Epidermal melanocyte (primary cell): Measurements from ENCODE around the gene PTPRK.

ENCODE experiments used
- DNase-seq: peaks from one replicate; pipeline ENCODE4 v3.0.0; 2011; ENCODE audit warnings: low spot score; ENCODE audit not compliant: insufficient read length

PTPRK gene

DNA sequence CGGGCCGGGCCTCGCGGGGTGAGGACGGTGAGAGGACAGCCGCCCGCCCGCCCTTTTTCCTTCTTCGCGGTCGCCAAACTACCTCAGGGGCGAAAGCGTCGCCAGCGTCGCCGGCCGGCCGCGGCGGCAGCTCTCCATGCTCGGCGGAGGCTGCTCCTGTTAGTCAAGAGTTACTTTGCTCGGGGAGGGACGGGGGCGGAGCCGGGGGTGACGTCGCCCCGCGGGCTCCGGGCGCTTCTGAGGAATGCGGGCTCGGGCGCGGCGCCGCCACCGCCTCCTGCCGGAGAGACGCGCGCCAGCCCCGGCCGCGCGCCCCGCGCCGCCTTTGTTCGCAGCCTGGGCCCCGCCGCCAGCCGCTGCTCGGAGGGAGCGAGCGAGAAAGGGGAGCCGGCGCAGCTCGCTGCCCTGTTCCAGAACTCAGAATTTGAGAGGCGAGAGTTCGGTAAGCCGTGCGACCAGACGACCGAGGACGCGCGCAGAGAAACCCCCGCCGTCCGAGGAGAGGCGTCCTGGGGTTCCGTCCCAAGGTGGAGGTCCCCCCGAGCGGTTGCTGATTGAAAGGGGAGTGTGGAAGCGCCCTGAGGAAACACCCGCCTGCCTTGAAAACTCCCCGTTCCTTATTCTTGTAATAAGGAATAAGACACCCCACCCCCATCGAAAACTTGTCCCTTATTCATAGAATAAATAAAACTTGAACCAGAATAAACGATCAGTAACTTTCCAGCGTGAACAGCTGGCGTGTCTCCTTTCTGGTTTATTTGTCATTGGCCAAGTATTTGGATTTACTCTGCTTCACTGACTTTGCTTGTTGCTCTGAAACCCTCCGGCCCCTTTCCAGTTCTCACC, at the start of gene PTPRK:
Gene PTPRK, minus strand, starts transcription at position 164 of the 846 bp plus-strand sequence. CDS start 241 bp downstream, outside the sequence.
- DNase-seq: peak; percentile 67

DNA sequence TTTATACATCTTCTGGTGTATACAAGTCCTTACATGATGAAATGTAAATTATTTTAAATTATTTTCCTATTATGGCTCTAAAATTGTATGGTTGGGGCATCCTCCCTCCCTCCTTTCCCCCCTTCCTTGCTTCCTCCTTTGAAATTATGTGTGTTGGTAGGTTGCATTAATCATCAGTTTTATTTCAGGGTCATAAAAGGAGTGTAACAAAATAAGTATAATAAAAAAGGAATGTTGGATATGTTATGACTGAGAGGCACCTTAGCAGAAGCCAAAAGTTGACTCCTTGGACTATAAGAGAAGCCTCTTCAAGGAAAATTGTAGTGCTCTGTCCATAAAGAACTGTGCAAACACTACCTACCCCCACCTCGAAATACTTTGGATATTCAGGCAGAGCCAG, 46.6 kb upstream of the PTPRK start:
- no peak for DNase-seq

DNA sequence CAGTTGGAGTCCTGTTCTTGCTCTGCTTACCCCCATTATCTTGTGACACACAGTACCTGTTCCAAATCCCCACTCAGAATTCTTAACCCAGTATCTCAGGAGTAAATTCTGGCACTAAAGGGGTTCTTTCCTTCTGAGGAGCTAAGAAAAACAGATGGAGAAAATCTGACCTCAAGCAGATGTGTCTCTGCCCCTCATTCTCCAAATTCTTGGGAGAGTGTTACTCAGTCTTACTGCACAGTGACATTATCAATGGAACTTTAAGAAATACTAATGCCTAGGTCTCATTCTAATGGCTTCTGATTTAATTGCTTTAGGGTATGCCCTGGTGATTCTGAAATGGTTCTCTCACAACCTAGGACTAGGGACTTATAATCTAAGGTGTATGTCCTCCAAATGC, 40.6 kb upstream of the PTPRK start:
- DNase-seq: no peak

DNA sequence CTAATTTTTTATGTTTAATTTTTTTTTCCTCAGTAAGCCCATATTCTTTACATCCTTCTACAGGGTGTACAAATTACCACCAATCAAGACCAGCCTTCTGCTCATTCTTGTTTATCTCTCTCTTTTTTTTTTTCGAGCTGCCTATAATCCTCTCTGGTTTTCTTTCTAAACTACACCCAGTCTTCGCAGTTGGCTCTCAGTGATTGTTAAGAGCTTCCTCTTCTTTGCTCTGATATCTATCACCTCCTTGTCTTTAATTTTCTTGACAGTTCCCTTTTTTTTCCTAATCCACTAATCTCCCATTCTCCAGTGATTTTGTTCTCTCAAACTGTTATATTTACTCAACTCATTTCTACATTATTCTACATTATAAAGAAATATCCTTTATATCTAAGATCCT, 38.5 kb upstream of the PTPRK start:
- DNase-seq: no peak

DNA sequence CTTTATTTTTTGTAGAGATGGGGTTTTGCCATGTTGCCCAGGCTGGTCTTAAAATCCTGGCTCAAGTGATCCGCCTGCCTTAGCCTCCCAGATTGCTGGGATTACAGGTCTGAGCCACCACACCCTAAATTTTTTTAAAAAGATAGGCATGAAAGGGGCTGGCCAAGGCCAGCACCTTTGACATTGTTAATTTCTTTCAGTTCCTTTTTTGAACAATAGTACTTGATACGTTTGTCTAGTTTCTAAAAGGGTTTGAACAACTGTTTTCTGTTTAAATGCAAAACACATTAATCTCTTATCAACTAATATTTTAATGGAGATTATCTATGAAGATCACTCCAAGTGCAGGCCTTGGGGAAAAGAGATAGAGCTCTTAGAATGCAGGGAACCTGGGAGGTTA, 37.6 kb upstream of the PTPRK start:
- DNase-seq: no peak

DNA sequence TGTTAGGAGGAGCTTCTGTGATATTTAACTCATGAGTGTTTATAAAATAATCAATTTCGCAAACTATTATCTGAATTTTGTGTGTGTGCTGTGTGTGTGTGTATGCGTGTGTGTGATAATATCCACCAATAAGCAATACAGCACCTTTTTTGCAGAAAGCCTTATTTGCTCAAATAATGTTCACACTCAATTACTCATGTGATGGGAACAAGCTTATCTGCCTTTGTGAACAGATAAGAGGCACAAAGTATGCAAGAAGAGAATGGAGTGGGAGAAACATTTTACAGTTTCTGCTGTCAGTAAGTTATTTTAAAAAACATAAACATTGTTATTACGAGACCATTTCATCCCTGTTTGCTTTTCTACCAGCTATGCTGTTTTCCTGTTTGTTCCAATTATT, 36.7 kb upstream of the PTPRK start:
- DNase-seq: no peak

DNA sequence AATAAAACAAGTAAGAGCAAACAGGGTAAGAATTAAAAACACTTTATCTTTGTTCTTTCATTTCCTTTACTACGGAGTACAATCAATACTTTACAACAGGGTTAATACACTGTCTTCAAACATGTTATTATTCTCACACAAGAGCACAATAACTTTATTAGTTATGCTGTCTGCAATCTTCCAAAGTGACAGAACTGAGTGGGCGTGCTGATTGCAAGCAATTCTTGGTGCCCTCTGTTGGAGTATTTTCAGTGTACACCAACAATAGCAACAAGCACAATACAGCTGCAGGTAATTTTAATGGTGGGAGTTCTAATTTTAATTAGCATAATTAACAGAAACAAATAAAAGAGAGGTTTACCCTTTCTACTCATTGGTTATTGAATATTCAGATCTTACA, 33.9 kb upstream of the PTPRK start:
- DNase-seq: no peak

DNA sequence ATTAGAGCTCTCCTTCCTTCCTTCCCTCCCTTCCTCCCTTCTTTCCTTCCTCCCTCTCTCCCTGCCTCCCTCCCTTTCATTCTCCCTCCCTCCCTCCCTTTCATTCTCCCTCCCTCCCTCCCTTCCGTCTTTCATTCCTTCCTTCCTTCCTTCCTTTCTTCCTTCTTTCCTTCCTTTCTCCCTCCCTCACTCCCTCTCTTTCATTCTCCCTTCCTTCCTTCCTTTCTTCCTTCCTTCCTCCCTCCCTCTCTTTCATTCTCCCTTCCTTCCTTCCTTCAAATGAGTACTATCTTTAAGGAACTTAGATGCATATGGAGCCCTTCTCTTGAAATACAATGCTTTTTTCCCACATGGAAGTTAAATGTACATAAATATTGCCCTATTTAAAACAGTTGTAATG, 20.9 kb upstream of the PTPRK start:
- no peak for DNase-seq

DNA sequence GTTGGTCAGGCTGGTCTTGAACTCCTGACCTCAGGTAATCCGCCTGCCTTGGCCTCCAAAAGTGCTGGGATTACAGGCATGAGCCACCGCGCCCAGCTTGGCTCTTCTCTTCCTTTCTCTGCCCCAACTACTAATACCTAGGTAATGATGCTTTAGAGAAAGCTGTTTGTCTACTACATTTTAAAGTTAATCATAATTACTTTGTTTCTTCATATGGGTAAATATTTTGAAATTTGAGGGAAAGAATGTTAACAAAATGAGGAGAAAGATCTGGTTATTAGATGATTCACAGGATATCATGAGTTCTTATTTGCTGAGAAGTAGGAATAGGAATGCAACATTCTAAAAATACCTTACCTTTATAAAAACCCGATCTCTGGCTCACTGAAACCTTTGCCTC, 18.4 kb upstream of the PTPRK start:
- no peak for DNase-seq

DNA sequence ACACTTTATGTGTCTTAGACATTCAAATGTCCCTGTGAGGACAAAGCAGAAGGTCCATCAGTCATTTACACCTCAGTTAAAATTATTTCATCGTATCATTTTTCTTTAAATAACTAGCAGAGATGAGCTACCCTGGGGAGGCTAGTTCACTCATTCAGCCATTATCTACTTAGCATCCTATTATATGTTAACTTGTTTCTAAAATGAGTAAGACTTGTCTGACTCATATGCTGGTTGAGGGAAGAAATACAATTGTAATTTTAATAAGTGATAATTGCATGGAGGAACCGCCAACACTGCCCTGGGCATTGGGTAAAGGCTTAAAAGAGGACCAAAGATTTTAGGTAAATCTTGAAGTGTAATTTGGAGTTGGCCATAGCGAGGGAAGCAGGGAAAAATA, 12.4 kb upstream of the PTPRK start:
- DNase-seq: no peak

DNA sequence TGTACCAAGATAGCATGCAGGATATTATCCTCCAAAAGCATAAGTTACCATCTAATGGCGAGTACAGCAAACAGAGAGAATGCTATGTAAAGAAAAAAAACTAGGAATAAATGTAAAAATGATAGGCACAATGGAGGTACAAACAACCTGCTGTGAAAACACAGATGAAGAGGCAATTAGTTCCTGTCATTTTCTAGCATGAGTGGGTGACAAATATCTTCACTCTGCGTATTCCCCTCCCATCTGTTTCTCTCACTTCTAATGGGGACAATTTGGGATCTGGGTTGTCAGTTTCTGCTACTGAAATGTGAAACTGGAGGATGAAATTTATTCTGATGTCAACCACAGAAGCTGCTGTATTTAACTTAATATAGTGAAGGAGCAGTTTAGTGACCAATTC, 11.7 kb upstream of the PTPRK start:
- DNase-seq: no peak

DNA sequence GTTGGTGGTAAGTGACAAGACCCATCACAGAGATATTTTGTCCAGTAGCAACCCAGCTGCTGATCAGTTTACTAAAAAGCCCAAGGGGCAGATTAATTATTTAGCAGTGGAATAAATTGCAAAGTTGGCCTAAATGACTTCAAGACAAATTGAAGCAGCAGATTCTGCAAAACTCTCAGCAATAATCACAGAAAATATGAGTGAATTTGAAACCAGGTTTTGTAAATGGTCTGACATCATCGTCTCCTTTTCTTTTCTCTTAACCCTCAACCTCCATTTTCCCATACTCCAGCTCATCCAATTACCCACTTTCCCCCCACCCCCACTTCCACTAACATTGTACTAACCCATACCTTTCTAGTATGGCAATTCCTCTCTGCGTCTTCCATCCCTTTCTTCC, 11.3 kb upstream of the PTPRK start:
- no peak for DNase-seq

DNA sequence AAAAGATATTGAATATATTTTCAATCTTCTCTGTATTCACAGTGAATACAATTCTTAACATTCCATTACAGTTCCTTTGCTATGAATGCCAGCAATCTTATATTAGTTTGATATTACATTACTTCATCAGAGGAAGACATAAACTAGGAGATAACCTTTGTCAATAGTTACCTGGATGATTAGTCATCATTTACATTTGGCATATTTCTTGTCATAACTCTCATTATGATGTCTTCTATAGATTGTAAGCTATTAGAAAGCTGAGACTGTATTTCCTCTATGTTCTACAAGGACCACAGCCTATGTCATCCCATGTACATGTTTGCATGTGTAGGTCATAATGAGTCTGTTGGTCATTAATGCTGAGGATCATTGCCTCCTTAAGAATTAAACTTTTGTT, 7.8 kb upstream of the PTPRK start:
- DNase-seq: no peak

DNA sequence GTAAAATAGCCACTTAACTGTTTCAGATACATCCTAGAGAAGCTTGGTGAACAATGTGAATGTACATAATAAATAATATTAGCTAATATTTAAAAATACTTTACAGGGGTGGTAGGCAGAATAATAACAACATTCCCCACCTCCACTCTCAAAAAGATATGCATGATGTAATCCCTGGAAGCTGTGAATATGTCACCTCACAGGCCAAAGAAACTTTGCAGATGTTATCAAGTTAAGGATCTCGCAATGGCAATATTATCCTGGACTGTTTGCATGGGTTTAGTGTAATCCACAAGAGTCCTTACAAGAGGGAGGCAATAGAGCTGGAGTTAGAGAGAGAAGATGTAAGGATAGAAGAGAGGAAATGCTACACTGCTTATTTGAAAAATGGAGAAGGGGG, 7.0 kb upstream of the PTPRK start:
- DNase-seq: no peak

DNA sequence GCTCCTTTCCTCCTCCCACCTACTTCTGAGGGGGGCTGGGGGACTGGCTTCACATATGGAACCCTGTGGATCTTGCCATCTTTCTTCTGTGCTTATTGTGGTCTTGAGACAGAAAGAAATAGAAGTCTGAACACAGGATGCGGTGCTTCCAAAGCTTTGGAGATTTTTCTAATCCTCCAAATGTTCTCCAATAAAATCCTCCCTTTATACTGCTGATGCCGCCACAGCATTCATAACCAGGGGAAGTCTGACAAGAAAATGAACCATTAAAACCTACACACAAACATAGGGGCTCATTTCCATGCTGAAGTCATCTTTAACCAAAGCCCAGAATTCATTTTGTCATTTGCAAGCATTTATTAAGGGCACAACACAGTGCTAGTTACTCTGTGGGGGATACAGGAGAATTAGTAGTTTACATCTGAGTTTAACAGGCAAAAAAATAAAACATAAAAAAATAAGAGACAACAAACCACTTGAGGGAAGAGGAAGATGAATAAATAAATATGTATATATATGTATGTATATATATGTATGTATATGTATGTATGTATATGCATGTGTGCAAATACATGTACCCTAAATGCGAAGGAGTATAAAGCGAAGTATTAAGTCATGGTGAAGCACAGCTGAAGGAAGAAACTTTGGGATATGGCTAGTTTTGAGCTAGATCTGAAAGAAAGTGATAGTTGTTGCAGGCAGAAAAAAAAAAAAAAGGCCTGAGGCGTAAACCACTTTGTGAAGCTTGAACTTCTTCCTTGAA, 5.9 kb upstream of the PTPRK start:
- no peak for DNase-seq

DNA sequence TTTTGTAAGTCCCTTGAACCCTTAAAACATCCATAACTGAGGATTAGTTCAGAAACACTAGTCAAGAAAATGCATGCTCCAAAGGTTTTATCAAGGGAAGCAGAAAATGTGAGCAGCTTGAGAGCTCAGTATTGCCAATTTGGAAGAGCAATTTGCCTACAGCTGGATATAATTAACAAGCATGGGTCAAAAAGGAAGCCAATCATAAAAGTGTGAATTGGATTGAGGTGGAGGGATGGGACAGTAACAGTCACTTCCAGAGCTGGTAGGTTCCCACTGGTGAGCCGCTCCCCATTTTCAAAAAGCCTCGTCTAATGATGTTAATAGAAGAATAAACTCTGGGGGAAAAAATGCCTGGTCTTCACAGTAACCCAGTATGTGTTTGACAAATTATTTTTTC, 5.0 kb upstream of the PTPRK start:
- DNase-seq: no peak

DNA sequence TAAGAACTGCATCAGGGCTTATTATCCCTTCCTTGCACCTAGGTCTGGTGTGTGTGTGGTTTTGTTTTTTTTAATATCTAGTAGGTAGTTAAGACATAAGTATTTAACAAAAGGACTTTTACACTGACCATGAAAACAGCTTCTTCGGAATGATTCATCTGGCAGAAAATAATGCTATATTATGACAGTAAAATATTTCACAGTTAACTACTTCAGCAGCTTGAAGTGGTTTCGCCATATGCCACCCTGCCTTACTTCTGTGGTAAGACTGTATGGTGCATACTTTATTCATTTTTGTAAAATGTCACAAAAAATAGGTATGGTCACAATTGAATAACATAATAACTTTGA, 858 bp upstream of the PTPRK start:
- no peak for DNase-seq

DNA sequence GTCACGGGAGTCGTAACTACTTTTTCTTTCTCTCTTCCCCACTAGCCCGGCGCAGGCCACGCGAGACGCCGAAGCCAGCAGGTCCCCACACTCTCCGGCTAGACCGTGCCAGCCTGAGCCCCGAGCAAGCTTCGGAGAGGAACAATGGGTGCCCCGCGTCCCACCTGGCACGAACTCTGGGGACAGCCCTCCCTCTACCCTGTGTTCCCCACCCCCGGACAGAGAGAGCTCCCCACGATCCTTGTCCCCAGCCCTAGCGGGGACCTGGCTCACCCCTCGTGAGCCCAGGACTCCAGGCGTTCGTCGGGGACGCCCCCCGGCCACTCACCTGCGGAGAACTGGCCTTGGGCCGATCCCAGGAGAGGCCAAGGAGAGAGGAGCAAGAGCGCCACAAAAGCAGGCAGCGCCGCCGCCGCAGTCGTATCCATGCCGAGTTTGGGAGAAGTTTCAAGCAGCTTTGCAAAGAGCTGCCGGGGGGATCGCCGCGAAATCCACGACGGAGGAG, 416 bp downstream of the PTPRK start:
- DNase-seq: no peak

DNA sequence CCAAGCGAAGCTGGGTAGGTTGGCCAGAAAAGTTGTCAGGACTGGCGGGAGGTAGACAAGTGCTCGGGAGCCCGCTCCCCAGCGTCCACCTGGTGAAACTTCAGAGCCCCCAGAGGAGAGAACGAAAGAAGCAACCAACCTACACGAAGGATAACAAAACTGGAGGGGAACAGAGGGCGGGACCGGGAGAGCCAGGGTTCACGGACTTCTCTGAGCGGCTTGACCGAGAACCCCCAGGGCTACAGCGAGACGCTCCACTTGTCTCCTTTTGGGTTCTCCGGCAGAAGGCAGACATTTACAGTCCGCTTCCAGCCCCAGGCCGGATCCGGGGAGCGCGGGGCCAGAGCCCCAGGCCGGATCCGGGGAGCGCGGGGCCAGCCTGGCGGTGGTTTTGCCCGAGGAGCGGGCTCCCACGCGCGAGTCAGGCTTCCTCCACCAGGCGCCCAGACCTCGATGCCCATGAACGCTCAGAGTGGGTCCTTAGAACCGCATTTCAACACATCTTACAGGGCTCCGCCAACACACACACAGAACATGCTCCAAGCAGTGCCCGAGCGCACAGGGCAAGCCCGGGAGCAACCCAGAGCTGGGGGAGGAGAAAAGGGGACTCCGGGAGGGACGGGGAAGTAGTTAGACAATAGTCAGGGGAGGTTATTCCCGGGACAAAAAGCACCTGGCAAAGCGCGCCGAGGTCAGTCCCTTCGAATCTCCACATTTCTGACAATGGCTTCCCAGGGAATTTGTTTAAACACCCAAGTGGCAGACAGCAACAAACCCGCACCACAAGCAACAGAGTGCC, 1.1 kb downstream of the PTPRK start:
- DNase-seq: no peak

DNA sequence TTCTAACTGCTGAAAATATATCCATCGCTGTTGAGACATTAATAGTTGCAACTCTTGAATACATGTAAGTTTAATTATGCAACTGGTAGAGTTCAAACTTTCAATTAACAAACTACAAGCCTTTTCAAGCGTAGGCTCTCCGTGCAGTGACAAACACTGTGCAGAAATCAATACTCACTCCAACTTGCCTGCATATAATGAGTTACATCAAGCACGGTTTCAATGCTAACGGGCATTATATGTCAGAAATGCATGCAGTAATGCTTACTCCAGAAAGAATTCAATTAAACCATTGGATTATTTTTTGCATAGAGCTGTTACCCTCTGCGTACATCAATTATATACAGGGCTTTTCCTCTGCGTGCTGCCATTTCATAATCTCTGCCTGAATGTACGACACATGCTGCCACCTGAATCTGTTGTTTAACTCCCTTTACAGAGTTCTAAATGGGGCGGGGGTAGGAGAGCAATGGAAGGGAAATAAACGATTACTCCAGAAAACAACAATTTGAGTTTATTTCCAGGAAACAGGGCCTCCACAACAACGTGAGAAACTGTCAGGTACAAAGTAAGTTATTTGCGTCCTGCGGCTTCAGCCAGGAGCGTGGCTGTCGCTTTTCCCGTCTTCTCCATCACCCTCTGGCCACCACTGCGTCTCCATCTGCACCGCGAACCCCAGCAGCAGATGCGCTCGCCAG, 1.8 kb downstream of the PTPRK start:
- no peak for DNase-seq

DNA sequence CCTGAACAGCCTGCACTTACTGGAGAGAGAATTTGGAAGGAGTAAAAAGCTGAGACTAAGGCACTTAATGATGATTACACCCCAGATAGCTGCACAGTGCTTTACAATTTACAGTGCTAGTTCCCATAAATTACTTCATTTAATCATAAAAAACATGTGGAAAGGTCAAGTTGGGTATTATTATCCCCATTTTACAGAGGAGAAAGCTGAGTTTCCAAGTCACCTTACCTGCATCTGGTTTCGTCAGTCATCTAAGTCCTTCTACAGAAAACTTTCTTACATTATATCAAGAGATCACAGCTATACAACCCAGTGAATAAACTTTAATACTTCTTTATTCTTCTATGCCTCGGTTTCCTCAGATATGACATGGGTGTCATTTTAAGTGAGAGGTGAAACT, 3.3 kb downstream of the PTPRK start:
- no peak for DNase-seq
